CD4-positive, CD25-positive, alpha-beta regulatory T cell (primary cell): ENCODE measurements around the gene AKT2. TPM values are rescaled to one million over a fixed set of nuclear protein-coding genes. Genes with fewer than 3 reads are reported as not detected.
A peak's percentile ranks its signal among the peaks of the same experiment; 100 is the strongest.

Experiments used
- ATAC-seq, 2 donors: fragments of 150-1000 bp; cut with Tn5 transposase; one replicate each; pipeline ENCODE4 v1.10.0; 2021; ENCODE audit warnings: low read depth in 2 of 2, moderate number of reproducible peaks in 2 of 2, moderate library complexity in 1 of 2
- DNase-seq, 3 donors: peaks; one replicate each; pipeline versions ENCODE4 v3.0.0 to v3.0.0-alpha.2; 2012 to 2022; ENCODE audit warnings: mixed read lengths in 1 of 3
- H3K27ac ChIP-seq: one replicate; pipeline ENCODE4 v1.7.0; 2013; ENCODE audit warnings: mild to moderate bottlenecking, low read length; ENCODE audit not compliant: insufficient read depth, poor library complexity, severe bottlenecking
- H3K27me3 ChIP-seq: one replicate; pipeline ENCODE4 v1.7.0; 2013; ENCODE audit warnings: low read length; ENCODE audit not compliant: control insufficient read depth, insufficient read depth
- H3K36me3 ChIP-seq: one replicate; pipeline ENCODE4 v1.7.0; 2013; ENCODE audit warnings: mild to moderate bottlenecking, low read length, moderate library complexity; ENCODE audit not compliant: control insufficient read depth, insufficient read depth
- H3K4me1 ChIP-seq: 2 replicates; pipeline ENCODE4 v1.7.0; 2013; ENCODE audit warnings: mild to moderate bottlenecking, low read length; ENCODE audit not compliant: insufficient read depth, control insufficient read depth, poor library complexity, severe bottlenecking
- H3K4me3 ChIP-seq: one replicate; pipeline ENCODE4 v1.7.0; 2013; ENCODE audit warnings: low read depth, mild to moderate bottlenecking, low read length, moderate library complexity
- H3K9me3 ChIP-seq, 2 experiments: 1 replicate in 1 of 2; 2 replicates in 1 of 2; pipeline ENCODE4 v1.7.0; 2013; ENCODE audit warnings: low read length in 2 of 2, mild to moderate bottlenecking in 1 of 2, moderate library complexity in 1 of 2; ENCODE audit not compliant: control insufficient read depth in 2 of 2
- H3K27ac Mint-ChIP-seq, 3 donors: one replicate each; pipeline ENCODE4 v1.8.0; 2020 to 2022; ENCODE audit warnings: mild to moderate bottlenecking in 3 of 3, mixed read lengths in 3 of 3, moderate library complexity in 2 of 3
- H3K27me3 Mint-ChIP-seq: one replicate; pipeline ENCODE4 v1.8.0; 2022; ENCODE audit warnings: mild to moderate bottlenecking, mixed read lengths
- H3K36me3 Mint-ChIP-seq: one replicate; pipeline ENCODE4 v1.8.0; 2020; ENCODE audit warnings: mixed read lengths
- H3K4me1 Mint-ChIP-seq, 4 donors: one replicate each; pipeline ENCODE4 v1.8.0; 2020 to 2022; ENCODE audit warnings: mixed read lengths in 4 of 4, mild to moderate bottlenecking in 1 of 4
- H3K4me3 Mint-ChIP-seq, 4 donors: one replicate each; pipeline ENCODE4 v1.8.0; 2020 to 2022; ENCODE audit warnings: mild to moderate bottlenecking in 4 of 4, mixed read lengths in 4 of 4, moderate library complexity in 3 of 4
- H3K9me3 Mint-ChIP-seq, 7 donors: one replicate each; pipeline ENCODE4 v1.8.0; 2020 to 2022; ENCODE audit warnings: mixed read lengths in 7 of 7, mild to moderate bottlenecking in 3 of 7, moderate library complexity in 2 of 7
- polyA plus RNA-seq, 4 donors: library from polyadenylated mRNA; unstranded; fragments of 300-500 nt; fragmentation: Illumina TruSeq; gene quantifications; one replicate each; pipeline ENCODE4 v1.2.3, GENCODE V29; 2021
- total RNA-seq: library from RNA; stranded (reverse); gene quantifications from one replicate; pipeline ENCODE4 v1.2.3, GENCODE V29; 2022

The AKT2 gene
- total and polyA plus RNA-seq, 5 donors from 2014 or later, result 16.4 to 193 (median 25.1) TPM

DNA sequence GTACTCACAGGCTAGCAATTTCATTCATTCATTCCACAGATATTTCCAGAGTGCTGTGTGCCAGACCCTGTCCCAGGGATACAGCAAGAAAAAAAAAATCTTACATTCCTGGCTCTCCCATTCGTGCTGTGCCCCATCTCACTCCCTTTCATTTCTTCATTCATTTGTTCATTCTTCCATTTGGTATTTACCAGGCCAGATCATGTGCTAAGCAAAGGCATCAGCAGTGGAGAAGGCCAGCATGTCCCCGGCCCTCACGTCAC, 91.6 kb downstream of the AKT2 start:
- no peak overlapping the region for H3K27ac ChIP-seq
- H3K4me3 ChIP-seq, result no peak overlapping the region
- Mint-ChIP-seq H3K36me3 (peaks cover 7% of the 10 kb centered on the region), H3K27ac (peak overlapping the region in 1 of 3 donors; percentile 56), H3K9me3 (no peaks in the 10 kb centered on the region), H3K4me1 (peaks cover 6 to 46% (median 24%) of the 10 kb centered on the region in 4 donors), H3K27me3 (no peaks in the 10 kb centered on the region), H3K4me3 (peak overlapping the region in 3 of 4 donors; percentile 51 to 85 (median 64))
- DNase-seq, result no peak
- no peaks in the 10 kb centered on the region for H3K27me3 ChIP-seq
- no peaks in the 10 kb centered on the region for H3K9me3 ChIP-seq
- no peak for ATAC-seq
- H3K4me1 ChIP-seq, result peaks cover 22% of the 10 kb centered on the region
- H3K36me3 ChIP-seq, result no peaks in the 10 kb centered on the region

DNA sequence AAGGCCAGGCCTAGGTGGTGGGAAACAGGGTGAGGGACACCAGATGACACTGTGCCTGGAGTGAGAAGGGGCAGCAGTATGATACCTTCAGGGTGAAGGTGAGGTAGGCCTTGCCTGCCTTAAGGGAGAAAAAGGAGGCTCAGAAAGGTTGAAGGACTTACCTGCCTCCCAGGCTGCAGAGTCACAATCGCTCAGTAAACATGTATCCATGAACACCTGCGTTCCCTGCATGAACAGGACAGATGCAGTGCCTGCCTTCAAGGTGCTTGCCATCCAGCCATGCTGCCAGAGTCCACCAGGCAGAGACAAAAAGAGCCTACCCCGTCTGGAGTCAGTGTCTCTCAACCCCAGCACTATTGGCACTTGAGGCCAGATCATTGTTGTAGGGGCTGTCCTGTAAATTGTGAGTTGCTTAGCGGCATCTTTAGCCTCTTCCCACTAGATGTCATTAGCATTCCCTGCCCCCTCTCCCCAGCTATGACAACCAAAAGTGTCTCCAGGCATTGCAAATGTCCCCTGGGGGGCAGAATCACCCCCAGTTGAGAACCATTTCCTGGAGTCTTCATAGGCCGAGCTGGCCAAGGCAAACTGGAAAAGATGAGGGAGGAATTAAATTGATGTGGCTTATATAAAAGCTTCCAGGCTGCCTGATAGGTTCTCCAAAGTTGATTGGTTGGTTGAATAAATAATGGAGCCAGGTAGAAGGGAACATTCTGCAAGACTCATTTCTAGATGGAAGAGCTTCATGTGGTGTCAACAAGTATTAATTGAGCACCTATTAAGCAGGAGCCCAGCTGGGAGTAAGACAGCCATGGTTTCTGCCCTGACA, 92.2 kb downstream of the AKT2 start:
- Mint-ChIP-seq H3K9me3 (no peaks in the 10 kb centered on the region), H3K4me1 (peaks cover 6 to 46% (median 24%) of the 10 kb centered on the region in 4 donors), H3K36me3 (peaks cover 7% of the 10 kb centered on the region), H3K4me3 (peak overlapping the region; percentile 64 to 85 (median 78)), H3K27ac (peak overlapping the region in 1 of 3 donors; percentile 56), H3K27me3 (no peaks in the 10 kb centered on the region)
- no peak overlapping the region for H3K27ac ChIP-seq
- DNase-seq, result no peak
- no peaks in the 10 kb centered on the region for H3K36me3 ChIP-seq
- peak overlapping the region; percentile 44 for H3K4me3 ChIP-seq
- ATAC-seq, result no peak
- H3K27me3 ChIP-seq, result no peaks in the 10 kb centered on the region
- peaks cover 22% of the 10 kb centered on the region for H3K4me1 ChIP-seq
- H3K9me3 ChIP-seq, result no peaks in the 10 kb centered on the region

DNA sequence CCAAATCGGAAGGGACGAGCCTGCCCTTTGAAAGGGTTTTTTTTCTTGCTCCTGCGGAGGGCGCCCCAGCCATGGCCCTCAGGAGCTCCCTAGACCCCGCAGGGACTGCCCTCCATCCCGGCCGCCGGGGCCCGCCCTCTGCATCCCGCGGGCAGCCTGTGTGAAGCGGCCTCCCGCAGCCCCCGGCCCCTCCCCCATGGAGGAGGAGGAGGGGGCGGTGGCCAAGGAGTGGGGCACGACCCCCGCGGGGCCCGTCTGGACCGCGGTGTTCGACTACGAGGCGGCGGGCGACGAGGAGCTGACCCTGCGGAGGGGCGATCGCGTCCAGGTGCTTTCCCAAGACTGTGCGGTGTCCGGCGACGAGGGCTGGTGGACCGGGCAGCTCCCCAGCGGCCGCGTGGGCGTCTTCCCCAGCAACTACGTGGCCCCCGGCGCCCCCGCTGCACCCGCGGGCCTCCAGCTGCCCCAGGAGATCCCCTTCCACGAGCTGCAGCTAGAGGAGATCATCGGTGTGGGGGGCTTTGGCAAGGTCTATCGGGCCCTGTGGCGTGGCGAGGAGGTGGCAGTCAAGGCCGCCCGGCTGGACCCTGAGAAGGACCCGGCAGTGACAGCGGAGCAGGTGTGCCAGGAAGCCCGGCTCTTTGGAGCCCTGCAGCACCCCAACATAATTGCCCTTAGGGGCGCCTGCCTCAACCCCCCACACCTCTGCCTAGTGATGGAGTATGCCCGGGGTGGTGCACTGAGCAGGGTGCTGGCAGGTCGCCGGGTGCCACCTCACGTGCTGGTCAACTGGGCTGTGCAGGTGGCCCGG, 93.1 kb downstream of the AKT2 start:
- H3K27me3 ChIP-seq, result no peaks in the 10 kb centered on the region
- no peaks in the 10 kb centered on the region for H3K36me3 ChIP-seq
- peaks cover 22% of the 10 kb centered on the region for H3K4me1 ChIP-seq
- Mint-ChIP-seq H3K27me3 (no peaks in the 10 kb centered on the region), H3K4me3 (peak overlapping the region; percentile 64 to 85 (median 78)), H3K4me1 (peaks cover 6 to 46% (median 24%) of the 10 kb centered on the region in 4 donors), H3K9me3 (no peaks in the 10 kb centered on the region), H3K27ac (no peak overlapping the region), H3K36me3 (peaks cover 4% of the 10 kb centered on the region)
- no peak overlapping the region for H3K27ac ChIP-seq
- no peak overlapping the region for H3K4me3 ChIP-seq
- ATAC-seq (no peak), DNase-seq (peak in 2 of 3 donors; percentile 12 to 22)
- no peaks in the 10 kb centered on the region for H3K9me3 ChIP-seq

DNA sequence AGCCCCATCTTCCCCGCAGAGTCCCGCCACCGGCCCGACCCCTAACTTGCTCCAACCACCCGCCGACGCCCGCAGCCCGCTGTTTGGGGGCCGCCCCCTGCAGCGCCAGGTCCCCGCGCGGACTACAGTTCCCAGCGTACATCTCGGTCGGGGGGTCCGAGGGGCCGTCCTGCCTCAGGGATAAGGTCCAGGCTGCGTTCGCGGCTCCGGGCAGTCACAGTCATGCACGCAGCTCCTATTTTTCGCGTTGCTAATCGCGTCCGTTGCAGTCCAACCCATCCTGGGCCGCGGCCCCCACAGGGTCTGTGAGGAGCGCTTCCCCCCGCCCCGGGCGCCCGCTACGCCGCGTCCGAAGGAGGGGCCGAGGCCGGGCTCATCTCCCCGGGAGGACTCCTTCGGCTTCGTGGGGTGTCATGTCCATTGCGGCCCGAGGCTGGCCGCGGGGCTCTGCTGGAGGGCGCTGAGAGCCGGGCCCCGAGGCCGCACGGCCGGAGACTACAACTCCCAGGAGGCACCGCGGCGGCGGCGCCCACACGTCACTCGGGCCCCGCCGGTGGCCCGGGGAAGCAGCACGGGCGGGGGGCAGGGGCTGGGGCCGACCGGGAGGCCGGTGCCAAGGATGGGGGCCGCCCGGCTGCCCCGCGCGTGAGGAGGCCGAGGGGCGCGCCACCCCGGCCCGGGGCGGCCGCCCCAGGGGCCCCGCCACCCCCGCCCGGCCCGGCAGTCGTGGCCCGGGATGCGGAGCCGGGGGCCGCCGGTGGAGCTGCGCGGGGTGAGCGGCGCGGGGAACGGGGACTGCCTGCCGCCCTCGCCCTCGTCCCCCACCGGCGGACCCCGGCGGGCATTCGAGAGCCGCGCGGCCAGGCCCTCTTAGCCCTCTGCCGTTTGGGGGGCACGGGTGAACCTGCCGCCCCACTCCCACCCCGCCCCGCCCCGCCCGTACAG, 94.0 kb downstream of the AKT2 start, which contains the start of gene MAP3K10:
TSS of gene MAP3K10 (plus strand) at position 536 of the 945 bp plus-strand sequence. CDS start 606 bp downstream, outside the sequence.
- peak within 1 kb of the TSS; percentile 89 for H3K27ac ChIP-seq
- no peaks in the 10 kb centered on the region for H3K27me3 ChIP-seq
- Mint-ChIP-seq H3K4me1 (peaks cover 6 to 46% (median 24%) of the 10 kb centered on the region in 4 donors), H3K27ac (peak within 1 kb of the TSS; percentile 81 to 94 (median 86)), H3K27me3 (no peaks in the 10 kb centered on the region), H3K4me3 (peak within 1 kb of the TSS; percentile 91 to 99 (median 96)), H3K9me3 (no peaks in the 10 kb centered on the region), H3K36me3 (peaks cover 4% of the 10 kb centered on the region)
- peak; percentile 67 to 72 (median 69) for DNase-seq
- H3K36me3 ChIP-seq, result no peaks in the 10 kb centered on the region
- H3K4me3 ChIP-seq, result peak within 1 kb of the TSS; percentile 86
- peaks cover 22% of the 10 kb centered on the region for H3K4me1 ChIP-seq
- ATAC-seq, result peak; percentile 83
- no peaks in the 10 kb centered on the region for H3K9me3 ChIP-seq

DNA sequence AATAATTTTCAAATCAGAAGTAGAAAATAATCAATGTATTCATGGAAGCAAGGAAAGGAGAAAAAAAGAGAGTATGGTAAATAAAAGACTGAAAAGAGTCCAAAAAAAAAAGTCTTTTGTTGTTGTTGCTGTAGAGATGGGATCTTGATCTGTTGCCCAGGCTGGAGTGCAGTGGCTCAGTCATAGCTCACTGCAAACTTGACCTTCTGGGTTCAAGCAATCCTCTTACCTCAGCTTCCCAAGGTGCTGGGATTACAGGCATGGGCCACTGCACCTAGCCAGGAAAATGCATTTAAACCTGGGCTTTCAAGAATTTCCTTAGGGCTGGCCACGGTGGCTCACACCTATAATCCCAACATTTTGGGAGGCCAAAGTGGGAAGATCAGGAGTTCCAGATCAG, 100.9 kb downstream of the AKT2 start:
- Histone ChIP-seq H3K36me3 (no peaks in the 10 kb centered on the region), H3K9me3 (no peaks in the 10 kb centered on the region), H3K4me3 (no peak overlapping the region), H3K4me1 (no peaks in the 10 kb centered on the region), H3K27ac (no peak overlapping the region), H3K27me3 (no peaks in the 10 kb centered on the region)
- ATAC-seq (no peak), DNase-seq (no peak)
- Mint-ChIP-seq H3K9me3 (no peaks in the 10 kb centered on the region), H3K27me3 (peaks cover 8% of the 10 kb centered on the region), H3K36me3 (no peaks in the 10 kb centered on the region), H3K27ac (no peak overlapping the region), H3K4me1 (no peaks in the 10 kb centered on the region), H3K4me3 (no peak overlapping the region)

Other genes starting within 250 kb of the AKT2 start
- gene ZNF780B, start 229.1 kb downstream of the AKT2 start, total RNA-seq, result 10.7 TPM
- 10 to 100 TPM in 1 of 4 donors, 1 to 10 TPM in 3; 6.4 to 15.5 (median 7.1) TPM for gene ZNF780B, start 229.1 kb downstream of the AKT2 start, polyA plus RNA-seq
- 10.4 TPM for gene ZNF780A, start 194.4 kb downstream of the AKT2 start, total RNA-seq
- gene ZNF780A, start 194.4 kb downstream of the AKT2 start, polyA plus RNA-seq, result 10 to 100 TPM; 10.9 to 19.1 (median 13.4) TPM
- 25.8 TPM for gene MAP3K10, start 93.9 kb downstream of the AKT2 start, total RNA-seq
- 1 to 10 TPM in 1 of 4 donors, under 1 TPM in 3; 0.14 to 1.4 (median 0.43) TPM for gene MAP3K10, start 93.9 kb downstream of the AKT2 start, polyA plus RNA-seq
- not detected for gene TTC9B, start 67.0 kb downstream of the AKT2 start, total RNA-seq
- not detected for gene TTC9B, start 67.0 kb downstream of the AKT2 start, polyA plus RNA-seq
- gene CCNP, start 58.7 kb downstream of the AKT2 start, total RNA-seq, result 1.2 TPM
- gene CCNP, start 58.7 kb downstream of the AKT2 start, polyA plus RNA-seq, result under 1 TPM in 1 of 4 donors, not detected in 3; 0.13 TPM
- gene C19orf47, start 63.1 kb upstream of the AKT2 start, total RNA-seq, result 12.4 TPM
- 1 to 10 TPM; 5.9 to 8.3 (median 6.7) TPM for gene C19orf47, start 63.1 kb upstream of the AKT2 start, polyA plus RNA-seq
- 73.7 TPM for gene PLD3, start 63.4 kb upstream of the AKT2 start, total RNA-seq
- 10 to 100 TPM; 49.2 to 60.8 (median 50.0) TPM for gene PLD3, start 63.4 kb upstream of the AKT2 start, polyA plus RNA-seq
- not detected for gene HIPK4, start 104.8 kb upstream of the AKT2 start, total RNA-seq
- not detected for gene HIPK4, start 104.8 kb upstream of the AKT2 start, polyA plus RNA-seq
- gene PRX, start 128.0 kb upstream of the AKT2 start, total RNA-seq, result 1.3 TPM
- under 1 TPM in 3 of 4 donors, not detected in 1; 0.08 to 0.55 (median 0.22) TPM for gene PRX, start 128.0 kb upstream of the AKT2 start, polyA plus RNA-seq
- gene SERTAD1, start 140.6 kb upstream of the AKT2 start, total RNA-seq, result 17.0 TPM
- gene SERTAD1, start 140.6 kb upstream of the AKT2 start, polyA plus RNA-seq, result 1 to 10 TPM; 5.5 to 8.5 (median 5.9) TPM
- gene SERTAD3, start 159.0 kb upstream of the AKT2 start, total RNA-seq, result 19.5 TPM
- gene SERTAD3, start 159.0 kb upstream of the AKT2 start, polyA plus RNA-seq, result 1 to 10 TPM; 3.1 to 7.6 (median 6.3) TPM
- 6.2 TPM for gene BLVRB, start 180.4 kb upstream of the AKT2 start, total RNA-seq
- 10 to 100 TPM; 19.1 to 48.6 (median 24.1) TPM for gene BLVRB, start 180.4 kb upstream of the AKT2 start, polyA plus RNA-seq
- gene SPTBN4, start 181.7 kb upstream of the AKT2 start, total RNA-seq, result not detected
- not detected for gene SPTBN4, start 181.7 kb upstream of the AKT2 start, polyA plus RNA-seq